GM12875 (cell line): ENCODE results near the gene ARHGDIB.

Experiments used
- H3K4me3 ChIP-seq: one replicate; pipeline ENCODE4 v1.5.1; 2011; ENCODE audit warnings: low read depth, low read length, control low read depth
- CTCF ChIP-seq: IDR thresholded peaks from 2 replicates; pipeline ENCODE4 v1.5.1; 2011; ENCODE audit warnings: low read depth, mild to moderate bottlenecking, control low read depth, inconsistent platforms, low read length, moderate library complexity, borderline replicate concordance; ENCODE audit not compliant: insufficient read depth

Gene ARHGDIB

DNA sequence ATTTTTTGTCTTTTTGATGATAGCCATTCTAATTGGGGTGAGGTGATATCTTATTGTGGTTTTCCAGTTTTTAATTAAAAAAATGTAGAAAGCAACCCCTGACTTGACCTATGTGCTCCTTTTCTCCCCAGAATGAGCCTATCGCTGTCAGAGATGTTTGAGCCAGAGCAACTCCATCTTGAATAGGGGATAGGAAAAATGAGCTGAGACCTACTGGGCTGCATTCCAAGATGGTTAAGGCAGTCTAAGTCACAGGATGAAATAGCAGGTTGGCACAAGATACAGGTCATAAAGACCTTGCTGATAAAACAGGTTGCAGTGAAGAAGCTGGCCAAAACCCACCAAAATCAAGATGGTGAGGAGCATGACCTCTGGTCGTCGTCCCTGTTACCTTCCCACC, 36.9 kb downstream of the ARHGDIB start:
- no peak for TF ChIP-seq CTCF
- no peak overlapping the region for H3K4me3 ChIP-seq

DNA sequence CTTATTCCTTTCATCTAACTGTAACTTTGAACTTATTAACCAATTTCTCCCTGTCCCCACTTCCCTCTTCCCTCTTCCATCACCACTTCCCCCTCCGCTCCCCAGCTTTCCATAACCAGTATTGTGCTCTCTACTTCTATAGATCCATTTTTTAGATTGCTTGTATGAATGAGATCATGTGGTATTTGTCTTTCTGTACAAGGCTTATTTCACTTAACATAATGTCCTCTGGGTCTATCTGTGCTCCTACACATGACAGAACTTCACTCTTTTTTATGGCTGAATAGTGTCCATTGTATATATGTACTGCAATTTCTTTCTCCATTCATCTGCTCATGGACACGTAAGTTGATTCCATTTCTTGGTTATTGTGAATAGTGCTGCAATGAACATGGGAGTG, 37.5 kb downstream of the ARHGDIB start:
- TF ChIP-seq CTCF, result no peak
- H3K4me3 ChIP-seq, result no peak overlapping the region

DNA sequence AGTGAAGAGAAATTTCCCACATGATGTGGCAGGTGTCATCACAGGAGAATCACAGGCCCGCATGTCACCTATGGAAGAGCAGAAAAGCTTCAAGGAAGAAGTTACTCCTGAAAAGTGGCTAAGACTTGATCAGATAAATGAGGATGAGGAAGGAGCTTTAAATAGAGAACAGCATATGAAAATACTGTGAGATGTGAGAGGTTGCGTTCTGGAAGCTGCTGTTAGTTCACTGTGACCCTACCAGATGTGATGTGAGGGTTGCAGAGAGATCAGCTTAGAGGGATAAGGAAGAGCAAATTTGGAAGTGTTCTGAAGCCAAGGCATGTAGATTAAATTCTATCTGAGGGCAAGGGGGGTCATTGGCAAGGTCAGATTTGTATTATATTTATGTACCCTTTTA, 40.2 kb downstream of the ARHGDIB start:
- TF ChIP-seq CTCF, result no peak
- H3K4me3 ChIP-seq, result no peak overlapping the region

GRCh38 chr12:14920475-14921126, 40.8 kb downstream of the ARHGDIB start:
- no peak overlapping the region for H3K4me3 ChIP-seq
- no peak for TF ChIP-seq CTCF

GRCh38 chr12:14919455-14919854, 41.9 kb downstream of the ARHGDIB start:
- no peak for TF ChIP-seq CTCF

GRCh38 chr12:14915736-14916135, 45.7 kb downstream of the ARHGDIB start:
- H3K4me3 ChIP-seq, result no peak overlapping the region
- no peak for TF ChIP-seq CTCF

More at GRCh38 chr12:14919455-14919854, 41.9 kb downstream of the ARHGDIB start:
- H3K4me3 ChIP-seq, result no peak overlapping the region

- TF ChIP-seq CTCF, result no peak
- no peak overlapping the region for H3K4me3 ChIP-seq
Measured at GRCh38 chr12:14913381-14913781, 48.0 kb downstream of the ARHGDIB start.
